AG04450 (cell line): ENCODE results near the gene KIAA1217. TPM values are rescaled to one million over a fixed set of nuclear protein-coding genes. Genes with fewer than 3 reads are reported as not detected.
A peak's percentile ranks its signal among the peaks of the same experiment; 100 is the strongest.

Source experiments
- CTCF ChIA-PET: fragments of 300-600, 350-600 bp; formaldehyde crosslinking; extraction: SDS; loops from one replicate; lab custom pipeline; 2022; ENCODE audit warnings: antibody characterized with exemption, inconsistent platforms; lab: Charles Lee
- POLR2A ChIA-PET: fragments of 350-600 bp; formaldehyde crosslinking; extraction: SDS; loops from one replicate; lab custom pipeline; 2021; ENCODE audit warnings: antibody characterized with exemption, inconsistent platforms; lab: Yijun Ruan, JAX
- DNase-seq: peaks from one replicate; pipeline ENCODE4 v3.0.0-alpha.2; 2011; ENCODE audit warnings: low read depth, low spot score
- H3K27ac ChIP-seq: one replicate; pipeline ENCODE4 v1.5.1; 2012; ENCODE audit warnings: low read depth, low read length, control low read depth
- H3K27me3 ChIP-seq: one replicate; pipeline ENCODE4 v1.6.0; 2012; ENCODE audit warnings: low read length; ENCODE audit not compliant: control insufficient read depth, insufficient read depth
- H3K4me3 ChIP-seq: 2 replicates; pipeline ENCODE4 v1.5.1; 2011; ENCODE audit warnings: mild to moderate bottlenecking, low read depth, low read length, control low read depth
- H3K9me3 ChIP-seq: 2 replicates; pipeline ENCODE4 v1.5.1; 2012; ENCODE audit warnings: low read length; ENCODE audit not compliant: control insufficient read depth, insufficient read depth
- polyA plus RNA-seq: library from polyadenylated mRNA; depleted of rRNA; stranded (reverse); fragments of >200 nt; gene quantifications from 2 replicates; pipeline ENCODE4 v1.2.3, GENCODE V29; 2011
- TF ChIP-seq, protein P1 (sequence below): IDR thresholded peaks from 2 replicates; pipeline ENCODE4 v1.5.1; 2011; ENCODE audit warnings: low read depth, low read length, control low read depth, inconsistent platforms

Gene KIAA1217
- polyA plus RNA-seq, 1 experiment, result 5.4 TPM

DNA sequence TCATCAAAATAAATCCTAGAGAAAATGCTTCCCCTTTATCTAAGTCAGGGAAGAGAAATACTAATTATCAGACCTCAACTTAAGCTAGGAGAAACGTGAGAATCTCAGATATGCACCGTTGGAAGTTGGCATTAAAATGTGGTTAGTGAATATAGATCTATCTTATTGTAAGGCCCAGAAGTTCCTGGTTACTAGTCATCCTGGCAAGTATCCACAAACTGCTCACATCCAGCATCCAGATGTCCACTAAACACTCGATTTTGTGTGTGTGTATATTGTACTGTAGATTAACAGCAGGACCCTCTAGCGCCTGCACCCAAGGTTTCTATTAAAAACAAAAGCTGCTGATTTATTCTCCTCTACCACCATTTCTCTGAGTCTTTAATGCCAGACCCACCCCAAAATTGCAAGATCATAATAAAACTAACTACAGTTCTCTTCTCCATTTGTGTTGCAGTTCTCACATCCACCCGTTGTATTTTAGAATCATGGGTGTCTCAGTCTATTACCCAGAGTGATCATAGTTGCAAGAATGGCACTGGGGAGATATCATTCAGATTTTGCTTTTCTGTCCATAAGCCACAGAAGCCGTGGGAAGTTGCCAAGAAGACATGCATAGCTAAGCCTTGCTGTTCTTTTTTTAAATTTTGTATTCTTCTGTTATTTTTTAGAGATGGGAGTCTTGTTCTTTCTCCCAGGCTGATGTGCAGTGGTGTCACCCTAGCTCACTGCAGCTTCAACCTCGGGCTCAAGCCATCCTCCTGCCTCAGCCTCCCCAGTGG, 165.4 kb downstream of the KIAA1217 start:
- H3K4me3 ChIP-seq, result no peak overlapping the region
- ChIA-PET CTCF (interaction anchor here (0.9 to 1.8 kb wide), 2 partner anchors 10 to 14 kb away, joined by 4 to 13 read pairs; no protein-coding TSS in a partner anchor), POLR2A (no interaction called here)
- H3K27me3 ChIP-seq, result peaks cover 1% of the 10 kb centered on the region
- TF ChIP-seq, protein P1, sequence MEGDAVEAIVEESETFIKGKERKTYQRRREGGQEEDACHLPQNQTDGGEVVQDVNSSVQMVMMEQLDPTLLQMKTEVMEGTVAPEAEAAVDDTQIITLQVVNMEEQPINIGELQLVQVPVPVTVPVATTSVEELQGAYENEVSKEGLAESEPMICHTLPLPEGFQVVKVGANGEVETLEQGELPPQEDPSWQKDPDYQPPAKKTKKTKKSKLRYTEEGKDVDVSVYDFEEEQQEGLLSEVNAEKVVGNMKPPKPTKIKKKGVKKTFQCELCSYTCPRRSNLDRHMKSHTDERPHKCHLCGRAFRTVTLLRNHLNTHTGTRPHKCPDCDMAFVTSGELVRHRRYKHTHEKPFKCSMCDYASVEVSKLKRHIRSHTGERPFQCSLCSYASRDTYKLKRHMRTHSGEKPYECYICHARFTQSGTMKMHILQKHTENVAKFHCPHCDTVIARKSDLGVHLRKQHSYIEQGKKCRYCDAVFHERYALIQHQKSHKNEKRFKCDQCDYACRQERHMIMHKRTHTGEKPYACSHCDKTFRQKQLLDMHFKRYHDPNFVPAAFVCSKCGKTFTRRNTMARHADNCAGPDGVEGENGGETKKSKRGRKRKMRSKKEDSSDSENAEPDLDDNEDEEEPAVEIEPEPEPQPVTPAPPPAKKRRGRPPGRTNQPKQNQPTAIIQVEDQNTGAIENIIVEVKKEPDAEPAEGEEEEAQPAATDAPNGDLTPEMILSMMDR, result no peak
- DNase-seq, result peak; percentile 58
- no peaks in the 10 kb centered on the region for H3K9me3 ChIP-seq
- H3K27ac ChIP-seq, result no peak overlapping the region

DNA sequence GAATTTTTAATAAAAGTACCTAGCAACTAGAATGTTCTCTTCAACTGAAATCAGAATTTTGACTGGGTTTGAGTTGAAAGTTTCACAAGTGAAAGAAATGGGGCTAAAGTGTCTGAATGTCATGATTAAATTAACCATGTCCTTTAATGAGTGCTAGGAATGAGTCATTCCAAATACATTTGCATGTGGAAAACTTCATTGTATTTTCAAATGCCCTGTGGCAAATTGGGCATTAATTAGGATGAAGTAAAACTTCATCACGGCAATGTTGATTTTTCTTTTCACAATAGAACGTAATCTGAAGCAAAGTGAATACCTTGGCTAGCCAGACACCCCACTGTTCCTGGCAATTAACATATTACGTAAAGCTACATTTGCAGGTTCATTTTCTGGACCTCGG, 166.6 kb downstream of the KIAA1217 start:
- Histone ChIP-seq H3K27ac (no peak overlapping the region), H3K27me3 (peaks cover 4% of the 10 kb centered on the region), H3K4me3 (no peak overlapping the region), H3K9me3 (no peaks in the 10 kb centered on the region)
- ChIA-PET POLR2A (no interaction called here), CTCF (no interaction called here)
- TF ChIP-seq, protein P1, result no peak
- DNase-seq, result no peak

DNA sequence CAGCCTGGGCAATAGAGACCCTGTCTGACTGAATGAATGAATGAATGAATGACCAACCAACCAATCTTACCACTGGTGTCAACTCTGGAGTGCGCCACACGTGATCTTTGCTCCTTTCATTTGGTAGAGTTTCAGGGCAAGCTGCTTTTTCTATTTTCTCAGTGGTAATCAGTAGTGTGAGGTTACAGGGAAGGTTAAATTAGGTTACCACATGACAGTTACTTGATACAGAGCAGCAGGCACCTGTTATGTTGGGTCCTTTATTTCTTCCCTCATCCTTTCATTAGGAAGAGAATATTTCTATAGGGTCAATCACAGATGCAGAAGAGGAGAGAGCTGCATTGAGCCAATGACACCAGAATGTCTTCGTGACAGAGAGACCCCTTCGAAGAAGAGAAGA, 167.8 kb downstream of the KIAA1217 start:
- CTCF ChIA-PET, result interaction anchor here (0.9 kb wide), 1 partner anchor 17 kb away, joined by 4 read pairs; no protein-coding TSS in a partner anchor
- no peak overlapping the region for H3K4me3 ChIP-seq
- H3K9me3 ChIP-seq, result no peaks in the 10 kb centered on the region
- POLR2A ChIA-PET, result no interaction called here
- DNase-seq, result no peak
- peaks cover 5% of the 10 kb centered on the region for H3K27me3 ChIP-seq
- TF ChIP-seq, protein P1, result no peak
- no peak overlapping the region for H3K27ac ChIP-seq

DNA sequence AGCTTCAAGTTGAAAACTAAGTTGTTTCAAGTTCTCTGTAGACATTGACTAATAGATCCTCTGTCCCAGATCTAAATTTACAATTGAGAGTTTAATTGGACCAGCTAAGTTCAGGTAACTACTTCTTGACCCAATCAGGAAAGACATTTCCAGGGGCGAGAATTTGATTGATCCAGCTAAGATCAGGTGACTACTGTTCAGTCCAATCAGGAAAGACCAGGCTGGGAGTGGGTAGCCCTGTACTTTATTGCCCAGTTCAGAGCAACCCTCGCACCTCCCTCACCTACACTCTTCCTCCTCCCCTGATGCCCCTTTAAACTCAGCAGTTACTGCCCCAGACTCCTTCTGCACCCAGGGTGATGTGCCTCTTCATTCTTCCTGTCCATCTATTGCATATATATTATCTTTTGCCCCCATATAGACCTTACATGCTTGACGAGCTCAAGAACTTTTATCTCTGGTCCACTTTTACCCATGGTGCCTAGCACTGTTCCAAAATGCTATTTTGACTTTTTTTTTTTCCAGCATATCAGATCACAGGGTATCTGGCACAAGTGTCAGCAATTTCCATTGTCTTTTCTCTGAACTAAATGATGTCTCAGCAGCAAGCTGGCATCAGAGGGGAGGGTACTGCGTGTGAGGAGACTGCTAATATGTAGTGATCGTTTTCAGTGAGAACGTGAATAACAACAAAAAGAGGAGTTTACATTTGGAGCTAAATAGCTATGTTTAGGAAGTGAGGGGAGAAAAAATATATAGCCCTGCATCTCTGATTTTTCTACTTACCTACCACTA, 169.4 kb downstream of the KIAA1217 start:
- TF ChIP-seq, protein P1, result no peak
- POLR2A ChIA-PET, result interaction anchor here (0.6 to 0.7 kb wide), 2 partner anchors 34 to 74 kb away, joined by 3 read pairs; no protein-coding TSS in a partner anchor
- H3K27me3 ChIP-seq, result peaks cover 6% of the 10 kb centered on the region
- CTCF ChIA-PET, result interaction anchor here (1.0 to 1.3 kb wide), 4 partner anchors 14 to 140 kb away, joined by 3 to 4 read pairs (median 4); no protein-coding TSS in a partner anchor
- H3K27ac ChIP-seq, result no peak overlapping the region
- H3K9me3 ChIP-seq, result no peaks in the 10 kb centered on the region
- no peak for DNase-seq
- H3K4me3 ChIP-seq, result no peak overlapping the region
